GM12878 (cell line): ENCODE measurements around the gene SERBP1. TPM values are rescaled to one million over a fixed set of nuclear protein-coding genes. Genes with fewer than 3 reads are reported as not detected.
A peak's percentile ranks its signal among the peaks of the same experiment; 100 is the strongest.
"Not testable (repeated sequence)": the region's sequence is repeated elsewhere in the genome, so short reads cannot be mapped to it uniquely, and the experiment has no call there.

Source experiments
- ATAC-seq: fragments of 200-7000 bp; cut with Tn5 transposase; 3 replicates; pipeline ENCODE4 v1.9.1; 2020; ENCODE audit warnings: mild to moderate bottlenecking, moderate library complexity
- BruUV-seq: library from RNA; stranded (reverse); fragments of 400-500 nt; replicated peaks from 2 replicates; lab custom pipeline; 2021; lab: Mats Ljungman, UMichigan
- CTCF ChIA-PET: fragments of 300-600 bp; sonication (Branson Sonifier 250); formaldehyde crosslinking; extraction: SDS; loops from one replicate; lab custom pipeline; 2021; ENCODE audit warnings: inconsistent platforms; lab: Yijun Ruan, JAX
- POLR2A ChIA-PET: fragments of 350-600 bp; formaldehyde crosslinking; extraction: SDS; loops from one replicate; lab custom pipeline; 2021; ENCODE audit warnings: inconsistent platforms; lab: Charles Lee
- RAD21 ChIA-PET: fragments of 300-600 bp; sonication (Branson Sonifier 250); formaldehyde crosslinking; loops from one replicate; lab custom pipeline; 2023; ENCODE audit warnings: antibody characterized with exemption; ENCODE audit not compliant: unreplicated experiment; lab: Charles Lee
- SMC1A ChIA-PET: fragments of 300-600 bp; sonication (Branson Sonifier 250); formaldehyde crosslinking; loops from one replicate; lab custom pipeline; 2023; ENCODE audit not compliant: unreplicated experiment, uncharacterized antibody; lab: Charles Lee
- DNase-seq: peaks from one replicate; pipeline ENCODE4 v3.0.0-alpha.2; 2011; ENCODE audit warnings: low read depth, low spot score
- FAIRE-seq: peaks from 3 replicates; lab custom pipeline; 2011; peaks lifted over from hg19 to GRCh38; lab: Jason Lieb, UNC
- H2AFZ ChIP-seq: 2 replicates; pipeline ENCODE4 v1.6.0; 2011; ENCODE audit warnings: low read depth, low read length, control low read depth; ENCODE audit not compliant: control insufficient read depth
- H3K27ac ChIP-seq: 2 replicates; pipeline ENCODE4 v1.5.1; 2011; ENCODE audit warnings: control low read depth; ENCODE audit not compliant: control insufficient read depth, insufficient read depth
- H3K27me3 ChIP-seq, 2 experiments: replicated peaks in 1 of 2; 2 replicates each; pipeline versions ENCODE4 v1.6.0 to v1.6.1; 2011; ENCODE audit warnings: low read length in 1 of 2; ENCODE audit not compliant: control insufficient read depth in 2 of 2, insufficient read depth in 2 of 2
- H3K36me3 ChIP-seq, 2 experiments: 2 replicates each; pipeline ENCODE4 v1.5.1; 2011; ENCODE audit warnings: low read length in 1 of 2; ENCODE audit not compliant: control insufficient read depth in 2 of 2, insufficient read depth in 2 of 2
- H3K4me1 ChIP-seq: 2 replicates; pipeline ENCODE4 v1.6.1; 2011; ENCODE audit warnings: mild to moderate bottlenecking, low read length, moderate library complexity, mixed read lengths; ENCODE audit not compliant: control insufficient read depth, insufficient read depth
- H3K4me2 ChIP-seq: 2 replicates; pipeline ENCODE4 v1.6.0; 2011; ENCODE audit warnings: control low read depth; ENCODE audit not compliant: control insufficient read depth, insufficient read depth
- H3K4me3 ChIP-seq: fragments of 200-600 bp; sonication (generic); 2 replicates; pipeline ENCODE4 v1.5.1; 2016
- H3K79me2 ChIP-seq: 2 replicates; pipeline ENCODE4 v1.6.0; 2011; ENCODE audit warnings: low read length; ENCODE audit not compliant: control insufficient read depth, insufficient read depth
- H3K9ac ChIP-seq: 2 replicates; pipeline ENCODE4 v1.8.0; 2011; ENCODE audit warnings: low read length, control low read depth, mixed read lengths; ENCODE audit not compliant: control insufficient read depth, insufficient read depth
- H3K9me3 ChIP-seq: replicated peaks from 3 replicates; pipeline ENCODE4 v1.5.1; 2011; ENCODE audit warnings: mild to moderate bottlenecking, low read length; ENCODE audit not compliant: control insufficient read depth, insufficient read depth
- H4K20me1 ChIP-seq: 2 replicates; pipeline ENCODE4 v1.6.0; 2011; ENCODE audit not compliant: control insufficient read depth, insufficient read depth
- DPF2 ChIP-seq: fragments of 450-650 bp; IDR thresholded peaks from 2 replicates; pipeline ENCODE4 v1.6.1; 2017; ENCODE audit warnings: mild to moderate bottlenecking
- IKZF1 ChIP-seq: fragments of 450-650 bp; conservative IDR thresholded peaks from 2 replicates; pipeline ENCODE4 v1.6.1; 2017; ENCODE audit warnings: antibody characterized with exemption, mild to moderate bottlenecking
- IKZF2 ChIP-seq, 2 experiments: fragments of 450-650 bp; IDR thresholded peaks; 2 replicates each; pipeline ENCODE4 v1.6.1; 2017; ENCODE audit warnings: mild to moderate bottlenecking in 2 of 2, moderate library complexity in 2 of 2
- MTA2 ChIP-seq: fragments of 450-650 bp; IDR thresholded peaks from 2 replicates; pipeline ENCODE4 v1.6.1; 2016; ENCODE audit warnings: low read depth, mild to moderate bottlenecking, moderate library complexity
- RUNX3 ChIP-seq: IDR thresholded peaks from 2 replicates; pipeline ENCODE4 v1.6.1; 2012; ENCODE audit warnings: low read length, inconsistent platforms
- SPI1 ChIP-seq: IDR thresholded peaks from 2 replicates; pipeline ENCODE4 v1.6.1; 2011; ENCODE audit warnings: low read depth, mild to moderate bottlenecking, low read length, moderate library complexity, borderline replicate concordance; ENCODE audit not compliant: insufficient read depth
- WGBS: methylation state at CpG from one replicate; pipeline ENCODE4 v1.1.6; 2016; ENCODE audit warnings: low lambda C conversion rate; ENCODE audit not compliant: insufficient replicate concordance, insufficient coverage; ENCODE audit errors: missing lambda C conversion rate; 5-methylcytosine and 5-hydroxymethylcytosine counted together
- in situ Hi-C: fragments of 300-500 bp; cut with MboI; formaldehyde crosslinking; loops from 9 replicates; pipeline ENCODE4 v1.14.3; 2018; ENCODE audit warnings: mixed read lengths
- intact Hi-C: fragments of 100-400 bp; cut with micrococcal nuclease; formaldehyde crosslinking; loops from one replicate; pipeline ENCODE4 v1.14.2; 2022; ENCODE audit not compliant: unreplicated experiment
- polyA plus RNA-seq, 11 experiments: library from polyadenylated mRNA; depleted of rRNA in 4 of 11; unstranded in 6 of 11; stranded (reverse) in 5 of 11; fragments of >200 nt; fragmentation: Nextera tagmentation in 4 of 11; fragmentation: Illumina TruSeq in 1 of 11; extraction: Ambion mirVana in 4 of 11; extraction: Trizol in 1 of 11; gene quantifications; 1 replicate in 1 of 11; 2 replicates in 10 of 11; pipeline versions ENCODE4 v1.2.1 to v1.2.3, GENCODE V29; 2011 to 2016; ENCODE audit warnings: inconsistent platforms in 2 of 11, missing spikeins in 2 of 11, low read depth in 1 of 11
- total RNA-seq, 4 experiments: library from RNA; depleted of rRNA in 3 of 4; stranded (reverse); fragments of >200 nt in 3 of 4; fragmentation: Illumina TruSeq in 1 of 4; extraction: Trizol in 1 of 4; gene quantifications; 2 replicates each; pipeline versions ENCODE4 v1.2.1 to v1.2.3, GENCODE V29; 2013 to 2021
- TF ChIP-seq, protein P1 (sequence below): fragments of 450-650 bp; IDR thresholded peaks from 2 replicates; pipeline ENCODE4 v1.6.1; 2017; ENCODE audit warnings: low read depth, mild to moderate bottlenecking, moderate library complexity

Gene SERBP1
- total and polyA plus RNA-seq, 10 of the 15 experiments (the other 5 are each of a cell fraction or from before 2014, with no cell fraction given) = 76.7 to 509 (median 384) TPM

DNA sequence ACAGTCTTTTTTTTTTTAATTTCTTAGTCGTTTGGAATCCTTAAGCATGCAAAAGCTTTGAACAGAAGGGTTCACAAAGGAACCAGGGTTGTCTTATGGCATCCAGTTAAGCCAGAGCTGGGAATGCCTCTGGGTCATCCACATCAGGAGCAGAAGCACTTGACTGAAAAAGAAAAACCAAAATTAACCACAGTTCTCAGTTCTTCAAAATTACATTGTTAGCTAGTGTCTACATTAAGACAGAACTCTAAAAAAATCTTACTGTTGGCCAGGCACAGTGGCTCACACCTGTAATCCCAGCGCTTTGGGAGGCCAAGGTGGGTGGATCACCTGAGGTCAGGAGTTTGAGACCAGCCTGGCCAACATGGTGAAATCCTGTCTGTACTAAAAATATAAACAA lies 17.1 kb downstream of the SERBP1 start:
- BruUV-seq, H4K20me1 ChIP-seq, H3K27me3 ChIP-seq, in situ Hi-C loops, intact Hi-C loops, H3K4me3 ChIP-seq, H3K9ac ChIP-seq, H2AFZ ChIP-seq, FAIRE-seq, RAD21 ChIA-PET, H3K9me3 ChIP-seq, DNase-seq, H3K27ac ChIP-seq, H3K4me2 ChIP-seq: not testable (repeated sequence)
- Histone ChIP-seq H3K36me3 (peaks cover 10 to 44% of the 10 kb centered on the region in 2 experiments), H3K4me1 (peaks cover 11% of the 10 kb centered on the region), H3K79me2 (peaks cover 26% of the 10 kb centered on the region)
- ChIA-PET POLR2A (interaction anchor here (1.2 kb wide), 2 partner anchors 17 to 19 kb away, joined by 3 read pairs; partner anchors contain the start of gene SERBP1), SMC1A (interaction anchor here (0.8 to 1.8 kb wide), 3 partner anchors 11 to 68 kb away, joined by 3 to 5 read pairs (median 3); no protein-coding TSS in a partner anchor), CTCF (interaction anchor here (0.6 to 1.1 kb wide), 2 partner anchors 200 to 1017 kb away, joined by 3 read pairs; no protein-coding TSS in a partner anchor)
- 96% methylated on average over 2 of the region's 2 CpGs for WGBS
- peak; percentile 19; the same call in 2 of the 3 replicates for ATAC-seq
- peak; percentile 68 for TF ChIP-seq MTA2
- peak; percentile 62 for TF ChIP-seq SPI1
- peak; percentile 61 to 67; a peak in 3 of 4 replicates for TF ChIP-seq IKZF2 (IDR thresholded peaks at IDR 0.05)
- TF ChIP-seq, protein P1, sequence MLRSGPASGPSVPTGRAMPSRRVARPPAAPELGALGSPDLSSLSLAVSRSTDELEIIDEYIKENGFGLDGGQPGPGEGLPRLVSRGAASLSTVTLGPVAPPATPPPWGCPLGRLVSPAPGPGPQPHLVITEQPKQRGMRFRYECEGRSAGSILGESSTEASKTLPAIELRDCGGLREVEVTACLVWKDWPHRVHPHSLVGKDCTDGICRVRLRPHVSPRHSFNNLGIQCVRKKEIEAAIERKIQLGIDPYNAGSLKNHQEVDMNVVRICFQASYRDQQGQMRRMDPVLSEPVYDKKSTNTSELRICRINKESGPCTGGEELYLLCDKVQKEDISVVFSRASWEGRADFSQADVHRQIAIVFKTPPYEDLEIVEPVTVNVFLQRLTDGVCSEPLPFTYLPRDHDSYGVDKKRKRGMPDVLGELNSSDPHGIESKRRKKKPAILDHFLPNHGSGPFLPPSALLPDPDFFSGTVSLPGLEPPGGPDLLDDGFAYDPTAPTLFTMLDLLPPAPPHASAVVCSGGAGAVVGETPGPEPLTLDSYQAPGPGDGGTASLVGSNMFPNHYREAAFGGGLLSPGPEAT = peak; percentile 63; the same call in 1 of the 2 replicates
- TF ChIP-seq RUNX3 = 0 out of 2 replicates have a peak, but pooled peaks have one; percentile 26
- TF ChIP-seq DPF2 = peak; percentile 35; the same call in 1 of the 2 replicates
- 0 out of 2 replicates have a peak, but pooled peaks have one; percentile 18 for TF ChIP-seq IKZF1
